H1 (cell line): ENCODE results near the gene GGT6. TPM values are rescaled to one million over a fixed set of nuclear protein-coding genes. Genes with fewer than 3 reads are reported as not detected.
"Not testable (repeated sequence)": the region's sequence is repeated elsewhere in the genome, so short reads cannot be mapped to it uniquely, and the experiment has no call there.

Experiments used
- CTCF ChIA-PET: fragments of 300-600 bp; sonication (Branson Sonifier 250); formaldehyde crosslinking; loops from one replicate; lab custom pipeline; 2021; ENCODE audit not compliant: partially characterized antibody; lab: Charles Lee
- POLR2A ChIA-PET: fragments of 300-600 bp; sonication (Branson Sonifier 250); formaldehyde crosslinking; loops from one replicate; lab custom pipeline; 2021; ENCODE audit warnings: inconsistent platforms; ENCODE audit not compliant: partially characterized antibody; lab: Charles Lee
- DNase-seq, 2 experiments: peaks; one replicate each; pipeline versions ENCODE4 v3.0.0 to v3.0.0-alpha.2; 2010 to 2022; ENCODE audit warnings: low spot score in 2 of 2, low read depth in 1 of 2, mixed read lengths in 1 of 2
- FAIRE-seq: peaks from 2 replicates; lab custom pipeline; 2011; peaks lifted over from hg19 to GRCh38; lab: Jason Lieb, UNC
- H2AFZ ChIP-seq: 2 replicates; pipeline ENCODE4 v1.8.1; 2012; ENCODE audit warnings: low read length, inconsistent platforms
- H2AK5ac ChIP-seq: 2 replicates; pipeline ENCODE4 v1.6.1; 2013; ENCODE audit warnings: low read depth, low read length
- H2BK120ac ChIP-seq: replicated peaks from 2 replicates; pipeline ENCODE3; 2013; ENCODE audit warnings: low read depth, low read length, inconsistent platforms
- H2BK12ac ChIP-seq: 2 replicates; pipeline ENCODE4 v1.6.1; 2013; ENCODE audit warnings: low read depth, low read length
- H2BK15ac ChIP-seq: 2 replicates; pipeline ENCODE4 v1.6.1; 2013; ENCODE audit warnings: low read length
- H2BK20ac ChIP-seq: 2 replicates; pipeline ENCODE4 v1.6.1; 2013; ENCODE audit warnings: low read length
- H2BK5ac ChIP-seq: 2 replicates; pipeline ENCODE4 v1.6.1; 2013; ENCODE audit warnings: low read depth, low read length
- H3K14ac ChIP-seq: 2 replicates; pipeline ENCODE4 v1.6.1; 2013; ENCODE audit warnings: inconsistent platforms; ENCODE audit not compliant: insufficient read length
- H3K18ac ChIP-seq: 2 replicates; pipeline ENCODE4 v1.6.1; 2013; ENCODE audit warnings: low read length; ENCODE audit errors: extremely low read depth
- H3K23ac ChIP-seq: 2 replicates; pipeline ENCODE4 v1.6.1; 2013; ENCODE audit warnings: inconsistent platforms; ENCODE audit not compliant: insufficient read length
- H3K23me2 ChIP-seq: 2 replicates; pipeline ENCODE4 v1.6.1; 2013; ENCODE audit warnings: low read depth, low read length
- H3K27ac ChIP-seq: 2 replicates; pipeline ENCODE4 v1.6.1; 2011; ENCODE audit warnings: low read depth, low read length, inconsistent platforms
- H3K27me3 ChIP-seq, 4 experiments: replicated peaks in 1 of 4; 1 replicate in 1 of 4; 2 replicates in 3 of 4; pipeline versions ENCODE4 v1.6.1 to v1.8.1; 2011 to 2013; ENCODE audit warnings: low read length in 3 of 4, mild to moderate bottlenecking in 3 of 4, inconsistent platforms in 2 of 4, mixed read lengths in 2 of 4, moderate library complexity in 1 of 4; ENCODE audit not compliant: control insufficient read depth in 3 of 4, insufficient read depth in 3 of 4; ENCODE audit errors: extremely low read depth in 1 of 4
- H3K36me3 ChIP-seq, 4 experiments: 2 replicates each; pipeline versions ENCODE4 v1.6.1 to v1.8.1; 2011 to 2013; ENCODE audit warnings: mild to moderate bottlenecking in 4 of 4, low read length in 3 of 4, moderate library complexity in 2 of 4, control low read depth in 1 of 4, inconsistent platforms in 1 of 4; ENCODE audit not compliant: insufficient read depth in 4 of 4, control insufficient read depth in 2 of 4
- H3K4ac ChIP-seq: replicated peaks from 2 replicates; pipeline ENCODE3; 2013; ENCODE audit warnings: low read length, low read depth, mixed read lengths, inconsistent platforms; ENCODE audit not compliant: insufficient read length
- H3K4me1 ChIP-seq, 4 experiments: replicated peaks in 1 of 4; 1 replicate in 1 of 4; 2 replicates in 3 of 4; pipeline versions ENCODE4 v1.6.1 to v1.8.1; 2011 to 2013; ENCODE audit warnings: low read length in 3 of 4, inconsistent platforms in 2 of 4, mixed read lengths in 1 of 4; ENCODE audit not compliant: insufficient read depth in 4 of 4, control insufficient read depth in 3 of 4
- H3K4me2 ChIP-seq, 2 experiments: 2 replicates each; pipeline versions ENCODE4 v1.6.1 to v1.8.1; 2011 to 2013; ENCODE audit warnings: low read depth in 2 of 2, low read length in 2 of 2, control low read depth in 1 of 2, inconsistent platforms in 1 of 2, mild to moderate bottlenecking in 1 of 2; ENCODE audit not compliant: insufficient read depth in 1 of 2
- H3K4me3 ChIP-seq, 4 experiments: fragments of 200-600, 300-600 bp in 1 of 4; sonication (generic), shearing (Covaris generic), sonication (Bioruptor Twin) in 1 of 4; 2 replicates each; pipeline versions ENCODE4 v1.5.1 to v1.8.1; 2011 to 2016; ENCODE audit warnings: low read length in 4 of 4, low read depth in 3 of 4, control low read depth in 2 of 4, inconsistent platforms in 2 of 4, mild to moderate bottlenecking in 2 of 4, mixed read lengths in 1 of 4, moderate library complexity in 1 of 4; ENCODE audit not compliant: insufficient read depth in 2 of 4; ENCODE audit errors: extremely low read depth in 1 of 4
- H3K56ac ChIP-seq: replicated peaks from 2 replicates; pipeline ENCODE3; 2013; ENCODE audit warnings: low read depth, mild to moderate bottlenecking, mixed read lengths, low read length, inconsistent platforms; ENCODE audit not compliant: insufficient read length
- H3K79me1 ChIP-seq: 2 replicates; pipeline ENCODE4 v1.6.1; 2013; ENCODE audit warnings: low read depth, low read length, control low read depth
- H3K79me2 ChIP-seq, 2 experiments: 2 replicates each; pipeline versions ENCODE4 v1.6.1 to v1.8.1; 2012 to 2013; ENCODE audit warnings: low read length in 2 of 2, mild to moderate bottlenecking in 2 of 2, inconsistent platforms in 1 of 2; ENCODE audit not compliant: insufficient read depth in 2 of 2, control insufficient read depth in 1 of 2
- H3K9ac ChIP-seq, 4 experiments: replicated peaks in 1 of 4; 1 replicate in 1 of 4; 2 replicates in 3 of 4; pipeline versions ENCODE4 v1.6.1 to v1.8.1; 2011 to 2013; ENCODE audit warnings: low read depth in 3 of 4, low read length in 3 of 4, control low read depth in 2 of 4, mild to moderate bottlenecking in 2 of 4, moderate library complexity in 2 of 4, inconsistent platforms in 1 of 4; ENCODE audit errors: extremely low read depth in 1 of 4
- H3K9me3 ChIP-seq, 2 experiments: 2 replicates each; pipeline versions ENCODE4 v1.6.1 to v1.8.1; 2012 to 2013; ENCODE audit warnings: mild to moderate bottlenecking in 2 of 2, moderate library complexity in 2 of 2, control low read depth in 1 of 2, inconsistent platforms in 1 of 2, low read depth in 1 of 2, low read length in 1 of 2, mixed read lengths in 1 of 2; ENCODE audit not compliant: insufficient read depth in 2 of 2
- H4K20me1 ChIP-seq, 2 experiments: replicated peaks in 1 of 2; 2 replicates each; pipeline versions ENCODE3 to v1.8.1; 2011 to 2013; ENCODE audit warnings: inconsistent platforms in 2 of 2, low read length in 2 of 2, mild to moderate bottlenecking in 1 of 2; ENCODE audit not compliant: insufficient read depth in 2 of 2, control insufficient read depth in 1 of 2
- H4K5ac ChIP-seq: 2 replicates; pipeline ENCODE4 v1.6.1; 2013; ENCODE audit warnings: low read length, low read depth, mixed read lengths, inconsistent platforms; ENCODE audit not compliant: insufficient read length
- H4K8ac ChIP-seq: 2 replicates; pipeline ENCODE4 v1.8.0; 2013; ENCODE audit warnings: mild to moderate bottlenecking, moderate library complexity, low read length, inconsistent platforms; ENCODE audit not compliant: insufficient read depth; ENCODE audit errors: extremely low read depth
- H4K91ac ChIP-seq: replicated peaks from 2 replicates; pipeline ENCODE3; 2013; ENCODE audit warnings: low read length, mixed read lengths, inconsistent platforms; ENCODE audit not compliant: insufficient read length
- WGBS, 2 experiments: shearing (Covaris generic) in 1 of 2; methylation state at CpG; one replicate each; pipeline versions ENCODE4 v1.1.6 to v1.1.7; 2013 to 2015; ENCODE audit warnings: low lambda C conversion rate in 2 of 2, mixed read lengths in 2 of 2, inconsistent platforms in 1 of 2, low coverage in 1 of 2, missing lambda C conversion rate in 1 of 2; ENCODE audit not compliant: insufficient replicate concordance in 2 of 2, insufficient coverage in 1 of 2, insufficient read length in 1 of 2; ENCODE audit errors: extremely low coverage in 1 of 2, missing lambda C conversion rate in 1 of 2; 5-methylcytosine and 5-hydroxymethylcytosine counted together
- polyA plus RNA-seq, 7 experiments: library from polyadenylated mRNA; depleted of rRNA in 3 of 7; stranded (reverse) in 5 of 7; unstranded in 2 of 7; fragments of >200 nt in 5 of 7; fragments of 200-250 nt in 2 of 7; gene quantifications; 1 replicate in 5 of 7; 2 replicates in 1 of 7; 4 replicates in 1 of 7; pipeline versions ENCODE4 v1.2.1 to v1.2.3, GENCODE V29; 2011 to 2013; ENCODE audit warnings: missing spikeins in 2 of 7, mixed read lengths in 2 of 7
- total RNA-seq: library from RNA; stranded (reverse); fragmentation: NEBNext Ultra II Directional; extraction: Animal tissue kit (Norgen Biotek cat#: 25700); gene quantifications from 2 replicates; pipeline ENCODE4 v1.2.1, GENCODE V29; 2021

GGT6 gene
- total and polyA plus RNA-seq, 2 of the 8 experiments (the other 6 are each of a cell fraction or from before 2014, with no cell fraction given) = 0.18 TPM; not detected in 1

GRCh38 chr17:4590042-4590441 is 29.7 kb upstream of the GGT6 start:
- H3K36me3 ChIP-seq, H3K79me1 ChIP-seq, H3K4ac ChIP-seq, H3K4me3 ChIP-seq, H3K23me2 ChIP-seq, H3K79me2 ChIP-seq, H2AFZ ChIP-seq, H3K56ac ChIP-seq, H2BK20ac ChIP-seq, H4K8ac ChIP-seq, DNase-seq, H3K9me3 ChIP-seq, H3K18ac ChIP-seq, H4K20me1 ChIP-seq, H2BK15ac ChIP-seq, H2BK120ac ChIP-seq, H3K27ac ChIP-seq, H3K23ac ChIP-seq, H2BK5ac ChIP-seq, H3K4me2 ChIP-seq, H2AK5ac ChIP-seq, H4K91ac ChIP-seq, FAIRE-seq, H4K5ac ChIP-seq, H3K9ac ChIP-seq, H3K14ac ChIP-seq, H2BK12ac ChIP-seq: not testable (repeated sequence)
- Histone ChIP-seq H3K4me1 (peaks cover 0 to 15% (median 7%) of the 10 kb centered on the region in 4 experiments; a peak in 5 of 7 replicates), H3K27me3 (peaks cover 6 to 19% (median 16%) of the 10 kb centered on the region in 4 experiments; a peak in 6 of 7 replicates)
- WGBS, 2 experiments = 87% methylated on average over 10 of the region's 11 CpGs; no CpG with 5 or more reads in 1 of the 2 experiments
- POLR2A ChIA-PET = interaction anchor here (1.2 kb wide), 1 partner anchor 9 kb away, joined by 4 read pairs; no protein-coding TSS in a partner anchor
- CTCF ChIA-PET = interaction anchor here (0.7 to 4.2 kb wide), 8 partner anchors 11 to 63 kb away, joined by 3 to 39 read pairs (median 4); no protein-coding TSS in a partner anchor
